HepG2 (cell line): ENCODE measurements around the gene SPRYD3. TPM values are rescaled to one million over a fixed set of nuclear protein-coding genes. Genes with fewer than 3 reads are reported as not detected.

Experiments used
- ELF4 ChIP-seq: sonication (generic); formaldehyde crosslinking; IDR thresholded peaks from 2 replicates; pipeline ENCODE4 v1.5.0; 2020; ENCODE audit warnings: missing genetic modification reagents, mild to moderate bottlenecking, moderate library complexity, borderline replicate concordance
- FOXP1 ChIP-seq, 2 experiments: fragments of 450-650 bp in 1 of 2; IDR thresholded peaks; 2 replicates each; pipeline ENCODE4 v1.6.1; 2017 to 2018; ENCODE audit warnings: antibody characterized with exemption in 1 of 2
- HNF1B ChIP-seq: sonication (generic); formaldehyde crosslinking; IDR thresholded peaks from 2 replicates; pipeline ENCODE4 v1.5.1; 2020; ENCODE audit warnings: mild to moderate bottlenecking, moderate library complexity, missing genetic modification reagents
- IKZF4 ChIP-seq: sonication (generic); formaldehyde crosslinking; IDR thresholded peaks from 2 replicates; pipeline ENCODE4 v1.5.1; 2020; ENCODE audit warnings: borderline replicate concordance, mild to moderate bottlenecking, low read depth, missing genetic modification reagents; ENCODE audit errors: not compliant biosample characterization
- NR2F2 ChIP-seq: IDR thresholded peaks from 2 replicates; pipeline ENCODE4 v1.6.1; 2012; ENCODE audit warnings: low read depth, inconsistent platforms, borderline replicate concordance
- PRDM4 ChIP-seq: sonication (generic); formaldehyde crosslinking; IDR thresholded peaks from 2 replicates; pipeline ENCODE4 v1.9.0; 2021; ENCODE audit warnings: missing genetic modification reagents, borderline replicate concordance
- RBM22 ChIP-seq: fragments of 200-400 bp; formaldehyde crosslinking; optimal IDR thresholded peaks from 2 replicates; pipeline ENCODE3; 2017; ENCODE audit warnings: mild to moderate bottlenecking, low read length, moderate library complexity
- ZBED4 ChIP-seq: sonication (generic); formaldehyde crosslinking; IDR thresholded peaks from 2 replicates; pipeline ENCODE4 v1.4.0; 2020; ENCODE audit warnings: missing genetic modification reagents, borderline replicate concordance
- ZBTB39 ChIP-seq: sonication (generic); formaldehyde crosslinking; IDR thresholded peaks from 2 replicates; pipeline ENCODE4 v1.5.0; 2020; ENCODE audit warnings: missing genetic modification reagents
- ZC3H4 ChIP-seq: sonication (generic); formaldehyde crosslinking; IDR thresholded peaks from 2 replicates; pipeline ENCODE4 v1.4.0; 2020; ENCODE audit warnings: missing genetic modification reagents, borderline replicate concordance
- ZFY ChIP-seq: sonication (generic); formaldehyde crosslinking; IDR thresholded peaks from 2 replicates; pipeline ENCODE4 v1.4.0; 2020; ENCODE audit warnings: missing genetic modification reagents
- ZMYM2 ChIP-seq: sonication (generic); formaldehyde crosslinking; IDR thresholded peaks from 2 replicates; pipeline ENCODE4 v1.8.0; 2022; ENCODE audit warnings: mild to moderate bottlenecking, missing genetic modification reagents
- ZNF234 ChIP-seq: sonication (generic); formaldehyde crosslinking; conservative IDR thresholded peaks from 2 replicates; pipeline ENCODE4 v1.5.1; 2020; ENCODE audit warnings: mild to moderate bottlenecking, missing genetic modification reagents
- ZNF326 ChIP-seq: sonication (generic); formaldehyde crosslinking; IDR thresholded peaks from 2 replicates; pipeline ENCODE4 v1.4.0; 2020; ENCODE audit warnings: missing genetic modification reagents, borderline replicate concordance
- ZNF547 ChIP-seq: sonication (generic); formaldehyde crosslinking; IDR thresholded peaks from 2 replicates; pipeline ENCODE4 v1.5.1; 2020; ENCODE audit warnings: mild to moderate bottlenecking, missing genetic modification reagents
- ZNF552 ChIP-seq: sonication (generic); formaldehyde crosslinking; IDR thresholded peaks from 2 replicates; pipeline ENCODE4 v1.9.0; 2022; ENCODE audit warnings: missing genetic modification reagents, mild to moderate bottlenecking, borderline replicate concordance
- polyA plus RNA-seq, 8 experiments: library from polyadenylated mRNA; depleted of rRNA in 3 of 8; stranded (reverse) in 7 of 8; unstranded in 1 of 8; fragments of >200 nt; fragmentation: Illumina TruSeq in 4 of 8; extraction: Trizol in 4 of 8; gene quantifications; 2 replicates each; pipeline versions ENCODE4 v1.2.1 to v1.2.3, GENCODE V29; 2011 to 2016; ENCODE audit warnings: low read depth in 4 of 8, missing spikeins in 1 of 8, mixed read lengths in 1 of 8; ENCODE audit not compliant: insufficient read depth in 1 of 8
- total RNA-seq, 5 experiments: library from RNA; depleted of rRNA; stranded (reverse); fragments of >200 nt; fragmentation: Illumina TruSeq; extraction: Trizol; gene quantifications; 2 replicates each; pipeline ENCODE4 v1.2.3, GENCODE V29; 2016; ENCODE audit warnings: low read depth in 1 of 5

SPRYD3 gene
- total and polyA plus RNA-seq, 2 of the 13 experiments (the other 11 are each of a cell fraction or from before 2014, with no cell fraction given): 9.0 to 9.2 TPM

GRCh38 chr12:53078425-53079225 is 565 bp downstream of the SPRYD3 start (continued):
- TF ChIP-seq PRDM4 (CRISPR knock-in tag) (no peak), ZBED4 (CRISPR knock-in tag) (peak; percentile 45), ZFY (peak; percentile 89), RBM22 (no peak), ZNF234 (CRISPR knock-in tag) (peak; percentile 76; the same call in 1 of the 2 replicates), ZC3H4 (CRISPR knock-in tag) (no peak), NR2F2 (no peak), ZMYM2 (CRISPR knock-in tag) (no peak), ZNF547 (no peak), IKZF4 (CRISPR knock-in tag) (no peak), HNF1B (CRISPR knock-in tag) (peak; percentile 55), ELF4 (CRISPR knock-in tag) (0 out of 2 replicates have a peak, but pooled peaks have one; percentile 14), ZNF552 (CRISPR knock-in tag) (no peak), ZBTB39 (CRISPR knock-in tag) (0 out of 2 replicates have a peak, but pooled peaks have one; percentile 19), FOXP1 (IDR thresholded peaks at IDR 0.05) (no peak), FOXP1 (CRISPR knock-in tag; IDR thresholded peaks at IDR 0.05) (no peak), ZNF326 (CRISPR knock-in tag) (no peak)
